Lower leg skin (tissue), 4 donors: Measurements from ENCODE around the gene PHTF1. TPM values are rescaled to one million over a fixed set of nuclear protein-coding genes. Genes with fewer than 3 reads are reported as not detected.

Experiments
- DNase-seq, 2 donors: peaks; one replicate each; pipeline ENCODE4 v3.0.0-alpha.2; 2019; ENCODE audit warnings: low spot score in 2 of 2
- H3K4me3 ChIP-seq: fragments of 200-600 bp; sonication (generic); 2 replicates; pipeline ENCODE4 v1.5.1; 2017; ENCODE audit warnings: mild to moderate bottlenecking, low read depth; ENCODE audit not compliant: poor library complexity, severe bottlenecking
- CTCF ChIP-seq, 3 donors: fragments of 450-650 bp; IDR thresholded peaks; one replicate each; pipeline ENCODE4 v1.5.1; 2016; ENCODE audit warnings: antibody characterized with exemption in 3 of 3, mild to moderate bottlenecking in 3 of 3, moderate library complexity in 2 of 3
- POLR2A ChIP-seq, 2 donors: fragments of 450-650 bp; IDR thresholded peaks; one replicate each; pipeline ENCODE4 v1.6.1; 2016 to 2017; ENCODE audit warnings: antibody characterized with exemption in 2 of 2, mild to moderate bottlenecking in 1 of 2, moderate library complexity in 1 of 2
- whole genome bisulfite sequencing, 2 donors: methylation state at CpG; one replicate each; pipeline ENCODE4 v1.1.5; 2018; 5-methylcytosine and 5-hydroxymethylcytosine counted together
- intact Hi-C: fragments of 100-400 bp; cut with DNase I; formaldehyde crosslinking; loops from one replicate; pipeline ENCODE4 v1.15.0; 2023; ENCODE audit warnings: low total_unique reads
- total RNA-seq, 4 donors: library from RNA; depleted of rRNA; stranded (reverse); fragments of >200 nt; gene quantifications; one replicate each; pipeline ENCODE4 v1.1.0, GENCODE V29; 2016

PHTF1 gene
- total RNA-seq, 4 donors from 2014 or later, result 0.65 to 4.8 (median 2.0) TPM

GRCh38 chr1:113751114-113751513 is 8.2 kb downstream of the PHTF1 start:
- no peak overlapping the region for H3K4me3 ChIP-seq
- DNase-seq, result no peak
- intact Hi-C loops, result no loop called here
- no peak for TF ChIP-seq POLR2A (IDR thresholded peaks at IDR 0.05)
- no peak for TF ChIP-seq CTCF (IDR thresholded peaks at IDR 0.05)

- no peak for TF ChIP-seq CTCF (IDR thresholded peaks at IDR 0.05)
- TF ChIP-seq POLR2A (IDR thresholded peaks at IDR 0.05), result no peak
- no peak overlapping the region for H3K4me3 ChIP-seq
- intact Hi-C loops, result no loop called here
- WGBS, 2 donors, result 88 to 91% methylated on average over 3 of the region's 3 CpGs
- no peak for DNase-seq
Measured at GRCh38 chr1:113749402-113749801, 9.9 kb downstream of the PHTF1 start.

GRCh38 chr1:113747376-113747775 is 11.9 kb downstream of the PHTF1 start:
- no peak overlapping the region for H3K4me3 ChIP-seq
- DNase-seq, result no peak
- no peak for TF ChIP-seq POLR2A (IDR thresholded peaks at IDR 0.05)
- TF ChIP-seq CTCF (IDR thresholded peaks at IDR 0.05), result no peak
- intact Hi-C loops, result no loop called here
- WGBS, 2 donors, result 92 to 93% methylated on average over 1 of the region's 1 CpG

- no peak for DNase-seq
- no peak overlapping the region for H3K4me3 ChIP-seq
- no peak for TF ChIP-seq POLR2A (IDR thresholded peaks at IDR 0.05)
- no peak for TF ChIP-seq CTCF (IDR thresholded peaks at IDR 0.05)
- WGBS, 2 donors, result 89 to 91% methylated on average over 3 of the region's 3 CpGs
- intact Hi-C loops, result no loop called here
Measured at GRCh38 chr1:113745425-113745824, 13.9 kb downstream of the PHTF1 start.

GRCh38 chr1:113744114-113744513 is 15.2 kb downstream of the PHTF1 start:
- 92 to 94% methylated on average over 1 of the region's 1 CpG for WGBS, 2 donors
- no peak for DNase-seq
- TF ChIP-seq POLR2A (IDR thresholded peaks at IDR 0.05) (no peak), CTCF (IDR thresholded peaks at IDR 0.05) (no peak)
- intact Hi-C loops, result no loop called here
- H3K4me3 ChIP-seq, result no peak overlapping the region

GRCh38 chr1:113742515-113742914 is 16.8 kb downstream of the PHTF1 start:
- no peak for TF ChIP-seq CTCF (IDR thresholded peaks at IDR 0.05)
- no peak for TF ChIP-seq POLR2A (IDR thresholded peaks at IDR 0.05)
- WGBS, 2 donors, result 94 to 99% methylated on average over 5 of the region's 5 CpGs
- no peak for DNase-seq
- H3K4me3 ChIP-seq, result no peak overlapping the region
- intact Hi-C loops, result no loop called here
